Stimulated activated CD8-positive, alpha-beta memory T cell treated with anti-CD3 and anti-CD28 coated beads, Interleukin-12 subunit alpha, Interleukin-12 subunit beta, amount 100 ng/mL, for 24 hours (primary cell): ENCODE results near the gene SH2D1A.
"Not testable (repeated sequence)": the region's sequence is repeated elsewhere in the genome, so short reads cannot be mapped to it uniquely, and the experiment has no call there.

Experiments
- DNase-seq: peaks from one replicate; pipeline ENCODE4 v3.0.0-alpha.2; 2020; ENCODE audit errors: extremely low read depth

SH2D1A gene

GRCh38 chrX:124354648-124355047 lies 8.3 kb downstream of the SH2D1A start:
- no peak for DNase-seq

DNA sequence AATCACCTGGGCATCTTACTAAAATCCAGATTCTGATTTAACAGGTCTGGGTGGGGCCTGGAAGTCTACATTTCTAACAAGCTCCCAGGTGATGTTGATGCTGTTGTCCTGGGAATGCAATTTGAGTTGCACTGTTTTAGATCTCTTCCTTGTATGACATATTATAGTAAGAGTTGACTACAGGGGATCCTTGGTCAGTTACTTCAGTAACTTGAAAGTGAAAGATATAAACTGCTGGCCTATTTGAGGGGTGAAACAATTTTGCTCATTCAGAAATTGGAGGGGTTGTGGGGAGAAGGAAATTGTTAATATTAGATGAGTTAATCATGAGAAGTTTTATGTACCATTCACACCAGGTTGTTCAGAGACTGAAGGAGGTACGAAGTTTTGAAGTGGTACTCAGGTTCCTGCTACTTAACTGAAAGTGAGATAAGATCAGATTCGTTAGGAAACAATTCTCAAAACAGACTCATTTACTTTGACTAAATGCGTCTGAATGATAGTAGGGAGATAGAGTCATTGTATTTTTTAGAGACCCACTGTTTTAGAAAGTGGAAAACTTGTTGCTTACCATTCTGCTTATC lies 12.5 kb downstream of the SH2D1A start:
- DNase-seq = no peak

DNA sequence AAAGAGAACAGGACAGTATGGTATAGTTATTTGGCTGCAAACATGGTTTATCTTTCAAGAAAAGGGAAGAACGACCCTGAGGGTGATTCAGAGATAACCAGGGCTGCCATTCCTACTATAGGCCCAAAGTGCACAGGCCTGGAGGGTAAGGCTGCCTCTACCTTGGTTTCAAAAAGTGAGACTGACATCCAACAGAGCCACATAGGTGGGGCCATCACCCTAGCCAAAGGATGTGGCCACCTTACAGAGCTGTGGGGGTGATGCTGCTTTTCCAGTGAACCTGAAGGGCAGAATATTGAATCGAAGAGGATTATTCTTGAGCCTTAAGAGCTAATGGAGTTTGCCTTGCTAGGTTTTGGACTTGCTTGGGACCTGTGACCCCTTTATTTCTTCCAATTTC lies 15.7 kb downstream of the SH2D1A start:
- DNase-seq = no peak

GRCh38 chrX:124362761-124363160 lies 16.4 kb downstream of the SH2D1A start:
- no peak for DNase-seq

GRCh38 chrX:124369722-124370121 lies 23.4 kb downstream of the SH2D1A start:
- DNase-seq = no peak

DNA sequence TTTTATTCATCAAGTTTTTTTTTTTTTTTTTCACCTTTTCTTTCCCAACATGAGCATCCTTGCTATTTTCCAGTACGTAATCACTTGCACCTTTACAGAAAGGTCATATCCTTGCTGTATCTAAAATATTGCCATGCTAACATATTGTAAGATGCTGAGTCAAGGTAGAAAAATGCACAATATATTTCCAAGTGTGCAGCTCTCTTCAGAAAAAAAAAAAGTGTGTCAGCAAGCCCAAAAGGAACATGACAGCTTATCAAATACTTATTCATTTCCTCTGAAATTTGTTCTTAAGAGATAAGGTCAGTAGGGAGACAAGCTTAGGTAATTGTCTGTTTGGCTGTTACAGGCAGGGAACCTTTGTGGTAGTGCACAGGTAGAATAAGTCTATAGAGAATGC lies 27.0 kb downstream of the SH2D1A start:
- no peak for DNase-seq

DNA sequence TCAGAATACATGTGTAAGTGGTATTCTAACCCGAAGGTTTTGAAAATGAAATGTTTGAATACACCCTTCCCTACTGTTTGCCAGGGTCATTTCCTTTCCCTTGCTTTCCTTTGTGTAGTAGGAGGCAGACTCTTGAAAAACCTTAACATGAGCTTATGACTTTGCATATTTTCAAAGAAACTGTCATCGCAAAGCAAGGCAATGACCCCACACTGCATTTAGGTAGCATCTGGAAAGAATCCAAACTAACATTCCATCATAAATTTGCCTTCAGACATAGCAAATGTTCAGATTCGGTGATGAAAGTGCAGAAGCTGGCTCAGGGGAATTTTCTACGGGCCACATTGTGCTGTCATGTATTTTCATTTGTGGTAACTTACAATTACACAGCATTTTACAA lies 32.3 kb downstream of the SH2D1A start:
- DNase-seq = no peak

GRCh38 chrX:124383354-124383753 lies 37.0 kb downstream of the SH2D1A start:
- no peak for DNase-seq

GRCh38 chrX:124386401-124386800 lies 40.0 kb downstream of the SH2D1A start:
- no peak for DNase-seq

GRCh38 chrX:124388562-124388961 lies 42.2 kb downstream of the SH2D1A start:
- DNase-seq = no peak

- DNase-seq = no peak
These were observed 46.4 kb downstream of the SH2D1A start for GRCh38 chrX:124392794-124393193.

- DNase-seq = no peak
These were observed 46.9 kb downstream of the SH2D1A start for GRCh38 chrX:124393238-124393637.

GRCh38 chrX:124393659-124394058 lies 47.3 kb downstream of the SH2D1A start:
- DNase-seq = no peak

GRCh38 chrX:124395145-124395880 lies 49.0 kb downstream of the SH2D1A start:
- DNase-seq = no peak

- no peak for DNase-seq
These were observed 55.3 kb downstream of the SH2D1A start for GRCh38 chrX:124401696-124402095.

GRCh38 chrX:124405868-124406267 lies 59.5 kb downstream of the SH2D1A start:
- DNase-seq = no peak

DNA sequence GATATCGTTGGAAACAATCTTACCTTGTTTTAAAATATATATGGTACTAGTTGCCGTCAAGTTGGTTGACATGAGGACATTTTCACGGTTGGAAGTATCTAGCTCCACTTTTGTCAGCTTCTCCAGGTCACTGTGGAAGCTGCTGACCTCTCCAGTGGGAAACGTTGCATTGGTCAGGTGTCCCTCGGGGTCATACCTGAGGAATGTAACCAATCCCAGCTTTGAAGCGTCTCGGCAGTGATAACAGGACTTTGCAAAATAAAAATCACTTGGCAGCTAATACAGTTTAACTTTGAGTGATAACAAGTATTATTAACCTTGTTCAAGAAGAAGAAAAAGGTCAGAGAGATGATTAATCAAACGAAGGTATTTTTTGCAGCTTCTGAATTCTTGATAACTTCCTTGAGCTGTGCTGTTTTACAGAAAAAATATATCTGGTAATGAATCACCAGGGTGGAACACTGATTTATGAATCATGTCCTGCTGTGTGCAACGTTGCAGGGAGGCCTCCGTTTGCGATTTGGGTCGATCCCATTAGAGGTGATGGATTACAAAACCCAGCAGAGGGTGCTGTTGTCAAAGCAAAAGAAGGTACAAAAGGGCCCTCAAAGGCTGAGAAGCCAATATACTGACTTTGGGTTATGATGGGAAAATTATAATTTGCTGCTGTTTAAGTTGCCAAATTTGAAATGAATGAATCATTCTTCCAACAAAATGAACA lies 60.1 kb downstream of the SH2D1A start:
- peak; percentile 21 for DNase-seq

- no peak for DNase-seq
These were observed 60.9 kb downstream of the SH2D1A start for GRCh38 chrX:124407226-124407625.

GRCh38 chrX:124408380-124408779 lies 62.0 kb downstream of the SH2D1A start:
- DNase-seq = not testable (repeated sequence)

DNA sequence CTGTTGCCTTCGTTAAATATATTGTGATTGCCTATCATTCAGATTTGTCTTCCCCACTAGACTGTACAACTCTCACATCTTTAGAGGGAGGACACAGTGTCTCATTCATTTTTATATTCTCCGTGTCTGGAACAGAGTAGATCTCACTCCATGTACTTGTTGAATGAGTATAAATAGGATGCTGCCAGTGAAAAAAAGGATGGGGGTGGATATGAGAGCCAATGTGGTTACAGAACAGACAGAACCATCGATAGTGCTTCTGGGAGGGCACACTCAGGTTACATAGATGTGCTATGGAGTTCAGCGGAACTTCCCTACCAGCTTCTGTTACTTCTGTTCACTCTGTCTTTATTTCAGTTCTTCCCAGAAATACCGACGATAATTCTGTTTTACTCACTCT lies 66.9 kb downstream of the SH2D1A start:
- DNase-seq = no peak

GRCh38 chrX:124414281-124414680 lies 67.9 kb downstream of the SH2D1A start:
- no peak for DNase-seq

DNA sequence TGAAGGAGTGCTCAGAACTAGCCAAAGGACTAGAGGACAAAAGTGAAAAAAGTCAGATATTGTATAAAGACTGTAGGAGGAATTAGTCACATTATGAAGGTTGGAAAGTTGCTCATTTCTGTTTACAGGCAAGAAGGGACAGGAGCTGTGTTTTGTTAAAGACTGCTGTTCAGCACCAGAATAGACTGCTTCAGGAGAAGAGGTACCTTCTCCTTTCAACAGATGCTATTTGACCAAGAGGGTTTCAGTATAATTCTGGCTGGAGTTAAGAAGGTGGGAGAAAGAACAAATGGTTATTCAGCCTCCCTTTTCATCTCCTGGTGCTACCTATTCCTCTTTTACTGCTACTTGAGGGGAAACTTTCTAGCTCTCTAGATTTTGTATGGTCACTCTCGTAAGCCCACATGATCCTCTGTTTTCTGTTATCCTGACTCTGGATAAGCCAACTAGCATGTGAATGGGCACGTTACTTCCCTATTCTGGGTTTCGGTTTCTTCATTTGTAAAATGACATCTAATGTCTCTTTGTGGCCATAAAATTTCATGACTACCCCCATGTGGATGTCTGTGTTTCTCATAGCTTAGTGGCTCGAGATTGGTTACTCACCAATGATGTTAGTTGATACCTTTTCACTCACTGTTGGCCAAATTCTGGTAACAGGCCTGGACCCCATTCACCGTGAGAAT lies 68.9 kb downstream of the SH2D1A start:
- DNase-seq = no peak
